K562 (cell line): ENCODE data around the gene PSD2. TPM values are rescaled to one million over a fixed set of nuclear protein-coding genes. Genes with fewer than 3 reads are reported as not detected.

Experiments used
- ATAC-seq: fragments of 200-7000 bp; cut with Tn5 transposase; 3 replicates; pipeline ENCODE4 v1.9.1; 2020; ENCODE audit warnings: moderate library complexity
- BruUV-seq: library from RNA; stranded (reverse); fragments of 400-500 nt; replicated peaks from 2 replicates; lab custom pipeline; 2021; lab: Mats Ljungman, UMichigan
- CTCF ChIA-PET: fragments of 300-600 bp; formaldehyde crosslinking; extraction: SDS; loops from one replicate; lab custom pipeline; 2021; ENCODE audit warnings: low intra/inter-chr PET ratio; lab: Yijun Ruan, JAX
- POLR2A ChIA-PET: fragments of 300-600, 350-650 bp; sonication (Branson Sonifier 250); formaldehyde crosslinking; extraction: SDS; loops from one replicate; lab custom pipeline; 2021; ENCODE audit warnings: antibody characterized with exemption, inconsistent platforms; lab: Yijun Ruan, JAX
- DNase-seq, 4 experiments: peaks; one replicate each; pipeline versions ENCODE4 v3.0.0 to v3.0.0-alpha.2; 2011 to 2018; ENCODE audit warnings: low spot score in 3 of 4, mixed read lengths in 3 of 4; ENCODE audit errors: extremely low read depth in 1 of 4
- FAIRE-seq: peaks from 2 replicates; lab custom pipeline; 2011; peaks lifted over from hg19 to GRCh38; lab: Jason Lieb, UNC
- H2AFZ ChIP-seq: 2 replicates; pipeline ENCODE4 v1.6.0; 2011; ENCODE audit warnings: low read depth, low read length, control low read depth, inconsistent platforms
- H3K27ac ChIP-seq: fragments of 200-600 bp; 3 replicates; pipeline ENCODE4 v1.8.0; 2011; ENCODE audit warnings: low read depth, mild to moderate bottlenecking, control low read depth, inconsistent platforms, low read length, moderate library complexity, mixed read lengths; ENCODE audit errors: extremely low read depth
- H3K27me3 ChIP-seq, 2 experiments: fragments of 300-600 bp in 1 of 2; 2 replicates in 1 of 2; 3 replicates in 1 of 2; pipeline versions ENCODE4 v1.6.0 to v1.8.0; 2011; ENCODE audit warnings: inconsistent platforms in 2 of 2, low read length in 2 of 2, mild to moderate bottlenecking in 1 of 2, mixed read lengths in 1 of 2, moderate library complexity in 1 of 2; ENCODE audit not compliant: control insufficient read depth in 2 of 2, insufficient read depth in 2 of 2
- H3K36me3 ChIP-seq: fragments of 300-600 bp; 3 replicates; pipeline ENCODE4 v1.8.0; 2011; ENCODE audit warnings: mild to moderate bottlenecking, low read length, inconsistent platforms; ENCODE audit not compliant: control insufficient read depth, insufficient read depth
- H3K4me1 ChIP-seq, 2 experiments: fragments of 200-600 bp in 1 of 2; replicated peaks in 1 of 2; 2 replicates in 1 of 2; 3 replicates in 1 of 2; pipeline versions ENCODE4 v1.5.1 to v1.8.0; 2011; ENCODE audit warnings: inconsistent platforms in 2 of 2, low read length in 2 of 2, mild to moderate bottlenecking in 1 of 2, mixed read lengths in 1 of 2, moderate library complexity in 1 of 2; ENCODE audit not compliant: control insufficient read depth in 2 of 2, insufficient read depth in 2 of 2
- H3K4me2 ChIP-seq: 2 replicates; pipeline ENCODE4 v1.6.1; 2011; ENCODE audit warnings: low read length, control low read depth, inconsistent platforms, mixed read lengths; ENCODE audit not compliant: insufficient read depth
- H3K4me3 ChIP-seq: fragments of 200-600 bp; sonication (generic), shearing (Covaris generic); 2 replicates; pipeline ENCODE4 v1.5.1; 2016; ENCODE audit warnings: control low read depth, inconsistent platforms
- H3K79me2 ChIP-seq: fragments of 200-600 bp; 3 replicates; pipeline ENCODE4 v1.8.0; 2011; ENCODE audit warnings: low read length, inconsistent platforms; ENCODE audit not compliant: control insufficient read depth, insufficient read depth
- H3K9ac ChIP-seq, 2 experiments: 2 replicates each; pipeline versions ENCODE4 v1.6.0 to v1.6.1; 2011; ENCODE audit warnings: low read depth in 2 of 2, low read length in 2 of 2, control low read depth in 1 of 2, inconsistent platforms in 1 of 2, mild to moderate bottlenecking in 1 of 2, mixed read lengths in 1 of 2; ENCODE audit not compliant: insufficient read depth in 1 of 2
- H3K9me1 ChIP-seq: one replicate; pipeline ENCODE4 v1.6.0; 2011; ENCODE audit warnings: inconsistent platforms, mild to moderate bottlenecking, low read length, moderate library complexity; ENCODE audit not compliant: control insufficient read depth, insufficient read depth
- H3K9me3 ChIP-seq: replicated peaks from 2 replicates; pipeline ENCODE4 v1.5.1; 2011; ENCODE audit warnings: low read depth, low read length, inconsistent platforms; ENCODE audit not compliant: control insufficient read depth, insufficient read depth
- H4K20me1 ChIP-seq: replicated peaks from 2 replicates; pipeline ENCODE4 v1.6.1; 2011; ENCODE audit warnings: low read length, inconsistent platforms, mixed read lengths; ENCODE audit not compliant: control insufficient read depth, insufficient read depth
- C11orf30 ChIP-seq: fragments of 450-650 bp; IDR thresholded peaks from 2 replicates; pipeline ENCODE4 v1.6.1; 2016; ENCODE audit warnings: low read depth, mild to moderate bottlenecking
- CEBPB ChIP-seq: fragments of 450-650 bp; IDR thresholded peaks from 2 replicates; pipeline ENCODE4 v1.6.1; 2016; ENCODE audit warnings: missing genetic modification characterization, missing compliant biosample characterization
- CEBPG ChIP-seq, 3 experiments: fragments of 200-800 bp in 1 of 3; sonication (Bioruptor generic) in 1 of 3; sonication (generic) in 1 of 3; formaldehyde crosslinking in 1 of 3; IDR thresholded peaks in 2 of 3; conservative IDR thresholded peaks in 1 of 3; 2 replicates each; pipeline versions ENCODE4 v1.6.1 to v1.8.0; 2016 to 2022; ENCODE audit warnings: missing compliant biosample characterization in 2 of 3, missing genetic modification characterization in 2 of 3, mild to moderate bottlenecking in 1 of 3, missing genetic modification reagents in 1 of 3
- CREM ChIP-seq: IDR thresholded peaks from 2 replicates; pipeline ENCODE4 v1.6.1; 2014; ENCODE audit warnings: antibody characterized with exemption, low read depth
- FUS ChIP-seq: fragments of 200-400 bp; formaldehyde crosslinking; optimal IDR thresholded peaks from 2 replicates; pipeline ENCODE3; 2017; ENCODE audit warnings: low read depth, low read length
- HNRNPL ChIP-seq: fragments of 200-400 bp; formaldehyde crosslinking; IDR thresholded peaks from 2 replicates; pipeline ENCODE4 v1.6.1; 2017; ENCODE audit warnings: low read depth, mild to moderate bottlenecking, low read length
- MYBL2 ChIP-seq, 2 experiments: fragments of 450-650 bp in 1 of 2; sonication (generic) in 1 of 2; formaldehyde crosslinking in 1 of 2; IDR thresholded peaks; 2 replicates each; pipeline versions ENCODE4 v1.6.1 to v1.8.1; 2017 to 2022; ENCODE audit warnings: borderline replicate concordance in 1 of 2, inconsistent platforms in 1 of 2, low read depth in 1 of 2, mild to moderate bottlenecking in 1 of 2, missing genetic modification reagents in 1 of 2, moderate library complexity in 1 of 2
- TGIF2 ChIP-seq: sonication (generic); formaldehyde crosslinking; IDR thresholded peaks from 2 replicates; pipeline ENCODE4 v1.8.1; 2022; ENCODE audit warnings: mild to moderate bottlenecking, missing genetic modification reagents, moderate library complexity
- TSHZ1 ChIP-seq: fragments of 250-450 bp; sonication (Bioruptor Pico); IDR thresholded peaks from 2 replicates; pipeline ENCODE4 v1.4.0; 2020; ENCODE audit warnings: mild to moderate bottlenecking, moderate library complexity
- ZNF239 ChIP-seq: fragments of 250-450 bp; sonication (Bioruptor Pico); IDR thresholded peaks from 2 replicates; pipeline ENCODE4 v1.4.0; 2020; ENCODE audit warnings: mild to moderate bottlenecking
- ZNF316 ChIP-seq: fragments of 450-650 bp; IDR thresholded peaks from 2 replicates; pipeline ENCODE4 v1.6.1; 2016
- WGBS: fragments of 100-300 bp; shearing (Covaris generic); methylation state at CpG from one replicate; pipeline ENCODE4 v1.1.6; 2016; ENCODE audit warnings: low coverage, mixed read lengths; ENCODE audit not compliant: insufficient coverage; ENCODE audit errors: missing lambda C conversion rate; 5-methylcytosine and 5-hydroxymethylcytosine counted together
- in situ Hi-C: fragments of 300-500 bp; cut with MboI; formaldehyde crosslinking; loops from 4 replicates; pipeline ENCODE4 v1.15.0; 2018; ENCODE audit warnings: inconsistent platforms, mixed read lengths
- intact Hi-C: fragments of 100-400 bp; cut with micrococcal nuclease; formaldehyde crosslinking; loops from 2 replicates; pipeline ENCODE4 v1.14.2; 2022
- polyA plus RNA-seq, 8 experiments: library from polyadenylated mRNA; depleted of rRNA in 4 of 8; stranded (reverse) in 5 of 8; unstranded in 3 of 8; fragments of >200 nt; fragmentation: Nextera tagmentation in 2 of 8; fragmentation: Illumina TruSeq in 1 of 8; extraction: Ambion mirVana in 2 of 8; extraction: Trizol in 1 of 8; gene quantifications; 2 replicates each; pipeline versions ENCODE4 v1.2.1 to v1.2.3, GENCODE V29; 2011 to 2014; ENCODE audit warnings: inconsistent platforms in 1 of 8, missing spikeins in 1 of 8
- total RNA-seq, 7 experiments: library from RNA; depleted of rRNA in 6 of 7; stranded (reverse); fragments of >200 nt in 6 of 7; fragmentation: Illumina TruSeq in 2 of 7; extraction: Trizol in 2 of 7; gene quantifications; 2 replicates each; pipeline versions ENCODE4 v1.2.1 to v1.2.3, GENCODE V29; 2011 to 2021; ENCODE audit warnings: low replicate concordance in 1 of 7

Gene PSD2
- total and polyA plus RNA-seq, 9 of the 15 experiments (the other 6 are each of a cell fraction or from before 2014, with no cell fraction given) = 0.01 to 0.09 (median 0.04) TPM; not detected in 4

DNA sequence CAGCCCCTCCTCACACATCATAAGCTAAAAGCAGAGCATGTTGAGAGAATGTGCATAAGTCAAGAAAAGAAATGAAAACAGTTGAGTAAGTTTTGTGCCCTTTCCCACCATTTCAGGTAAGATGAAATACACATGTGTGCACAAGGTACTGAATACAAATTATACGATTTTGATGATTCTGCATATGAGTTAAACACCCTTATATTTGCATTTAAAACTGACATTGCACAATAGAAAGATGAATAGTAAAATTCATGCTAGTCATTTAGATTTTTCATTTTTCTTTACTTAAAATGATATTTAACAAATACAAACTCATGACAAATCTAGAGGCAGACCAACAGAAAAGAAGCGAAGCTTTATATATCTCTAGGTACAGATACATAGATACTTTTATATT is 24.9 kb upstream of the PSD2 start:
- H3K4me3 ChIP-seq = no peak overlapping the region
- no TSS peak for BruUV-seq
- H3K27me3 ChIP-seq = peaks cover 0 to 12% of the 10 kb centered on the region in 2 experiments; a peak in 1 of 5 replicates
- no peaks in the 10 kb centered on the region for H3K9me1 ChIP-seq
- POLR2A ChIA-PET = interaction anchor here (0.6 to 0.7 kb wide), 3 partner anchors 137 to 296 kb away, joined by 3 to 4 read pairs (median 4); no protein-coding TSS in a partner anchor
- H3K9me3 ChIP-seq = no peaks in the 10 kb centered on the region
- H3K79me2 ChIP-seq = no peaks in the 10 kb centered on the region
- intact Hi-C loops = no loop called here
- H3K4me1 ChIP-seq = peaks cover 6 to 12% of the 10 kb centered on the region in 2 experiments; a peak in 4 of 5 replicates
- no peak overlapping the region for H3K4me2 ChIP-seq
- FAIRE-seq (no peak), ATAC-seq (no peak), DNase-seq (no peak)
- CTCF ChIA-PET = no interaction called here
- H2AFZ ChIP-seq = no peak overlapping the region
- H3K9ac ChIP-seq = no peak overlapping the region
- no peaks in the 10 kb centered on the region for H3K36me3 ChIP-seq
- no peak overlapping the region for H3K27ac ChIP-seq
- WGBS = 33% methylated on average over 2 of the region's 2 CpGs
- TF ChIP-seq FUS = no peak
- peak; percentile 52 for TF ChIP-seq CEBPB (tag)
- TF ChIP-seq C11orf30 = 0 out of 2 replicates have a peak, but pooled peaks have one; percentile 19
- no peak for TF ChIP-seq HNRNPL
- TF ChIP-seq ZNF316 = peak; percentile 62; the same call in 1 of the 2 replicates
- no peak for TF ChIP-seq TSHZ1 (CRISPR knock-in tag)
- TF ChIP-seq TGIF2 (CRISPR knock-in tag) = no peak
- no peak for TF ChIP-seq ZNF239 (CRISPR knock-in tag)
- no peak for TF ChIP-seq MYBL2 (IDR thresholded peaks at IDR 0.05; ENCODE audit: low read depth)
- no peak for TF ChIP-seq MYBL2 (CRISPR knock-in tag; IDR thresholded peaks at IDR 0.05; ENCODE audit: borderline replicate concordance)
- TF ChIP-seq CREM = no peak
- TF ChIP-seq CEBPG (CRISPR knock-in tag; IDR thresholded peaks at IDR 0.05) = no peak
- peak; percentile 27 to 55; a peak in 3 of 4 replicates for TF ChIP-seq CEBPG (tag; conservative IDR thresholded peaks at IDR 0.05 in 1 of 2, IDR thresholded peaks at IDR 0.05 in 1 of 2)
- H4K20me1 ChIP-seq = no peaks in the 10 kb centered on the region
- in situ Hi-C loops = no loop called here
